HepG2 (cell line): ENCODE data around the gene ZMIZ1. TPM values are rescaled to one million over a fixed set of nuclear protein-coding genes. Genes with fewer than 3 reads are reported as not detected.

Source experiments
- ERF ChIP-seq: IDR thresholded peaks from 2 replicates; pipeline ENCODE4 v1.6.1; 2018; ENCODE audit warnings: missing biosample characterization, missing genetic modification reagents
- IKZF5 ChIP-seq: IDR thresholded peaks from 2 replicates; pipeline ENCODE4 v1.6.1; 2018; ENCODE audit warnings: missing genetic modification reagents, mild to moderate bottlenecking, missing compliant biosample characterization
- MZF1 ChIP-seq: sonication (generic); formaldehyde crosslinking; IDR thresholded peaks from 2 replicates; pipeline ENCODE4 v1.8.1; 2023; ENCODE audit warnings: mild to moderate bottlenecking, missing genetic modification reagents, borderline replicate concordance
- PAXIP1 ChIP-seq: sonication (generic); formaldehyde crosslinking; conservative IDR thresholded peaks from 2 replicates; pipeline ENCODE4 v1.4.0; 2020; ENCODE audit warnings: mild to moderate bottlenecking, missing genetic modification reagents, moderate library complexity
- POGZ ChIP-seq: sonication (generic); formaldehyde crosslinking; IDR thresholded peaks from 2 replicates; pipeline ENCODE4 v1.4.0; 2020; ENCODE audit warnings: mild to moderate bottlenecking, missing genetic modification reagents
- THAP7 ChIP-seq: sonication (generic); formaldehyde crosslinking; IDR thresholded peaks from 2 replicates; pipeline ENCODE4 v1.8.1; 2023; ENCODE audit warnings: mild to moderate bottlenecking, missing genetic modification reagents
- U2AF2 ChIP-seq: fragments of 200-400 bp; formaldehyde crosslinking; IDR thresholded peaks from 2 replicates; pipeline ENCODE4 v1.6.1; 2017; ENCODE audit warnings: low read depth, mild to moderate bottlenecking, low read length
- ZMYM3 ChIP-seq: sonication (generic); formaldehyde crosslinking; IDR thresholded peaks from 2 replicates; pipeline ENCODE4 v1.5.1; 2020; ENCODE audit warnings: mild to moderate bottlenecking, missing genetic modification reagents
- ZNF143 ChIP-seq: sonication (generic); formaldehyde crosslinking; IDR thresholded peaks from 2 replicates; pipeline ENCODE4 v1.4.0; 2020; ENCODE audit warnings: missing genetic modification reagents
- ZNF512B ChIP-seq: sonication (generic); formaldehyde crosslinking; IDR thresholded peaks from 2 replicates; pipeline ENCODE4 v1.5.1; 2020; ENCODE audit warnings: missing genetic modification reagents, mild to moderate bottlenecking, borderline replicate concordance
- ZNF549 ChIP-seq: sonication (generic); formaldehyde crosslinking; IDR thresholded peaks from 2 replicates; pipeline ENCODE4 v1.5.0; 2020; ENCODE audit warnings: missing genetic modification reagents
- ZNF800 ChIP-seq: sonication (generic); formaldehyde crosslinking; IDR thresholded peaks from 2 replicates; pipeline ENCODE4 v1.4.0; 2020; ENCODE audit warnings: missing genetic modification reagents
- ZSCAN20 ChIP-seq: sonication (generic); formaldehyde crosslinking; IDR thresholded peaks from 2 replicates; pipeline ENCODE4 v1.4.0; 2020; ENCODE audit warnings: missing genetic modification reagents, mild to moderate bottlenecking, borderline replicate concordance
- polyA plus RNA-seq, 8 experiments: library from polyadenylated mRNA; depleted of rRNA in 3 of 8; stranded (reverse) in 7 of 8; unstranded in 1 of 8; fragments of >200 nt; fragmentation: Illumina TruSeq in 4 of 8; extraction: Trizol in 4 of 8; gene quantifications; 2 replicates each; pipeline versions ENCODE4 v1.2.1 to v1.2.3, GENCODE V29; 2011 to 2016; ENCODE audit warnings: low read depth in 4 of 8, missing spikeins in 1 of 8, mixed read lengths in 1 of 8; ENCODE audit not compliant: insufficient read depth in 1 of 8
- total RNA-seq, 5 experiments: library from RNA; depleted of rRNA; stranded (reverse); fragments of >200 nt; fragmentation: Illumina TruSeq; extraction: Trizol; gene quantifications; 2 replicates each; pipeline ENCODE4 v1.2.3, GENCODE V29; 2016; ENCODE audit warnings: low read depth in 1 of 5

ZMIZ1 gene
- total and polyA plus RNA-seq, 2 of the 13 experiments (the other 11 are each of a cell fraction or from before 2014, with no cell fraction given), result 5.3 to 10.2 TPM

- no peak for TF ChIP-seq ZNF800 (CRISPR knock-in tag)
- TF ChIP-seq ZNF512B (CRISPR knock-in tag), result no peak; the same call in 1 of the 2 replicates
- peak; percentile 71; the same call in 1 of the 2 replicates for TF ChIP-seq ZMYM3 (CRISPR knock-in tag)
- TF ChIP-seq MZF1, result no peak
- no peak for TF ChIP-seq ZNF549 (CRISPR knock-in tag)
- no peak for TF ChIP-seq IKZF5 (CRISPR knock-in tag)
- no peak for TF ChIP-seq ZNF143 (CRISPR knock-in tag)
- peak; percentile 61 for TF ChIP-seq POGZ (CRISPR knock-in tag)
- no peak for TF ChIP-seq U2AF2
- 0 out of 2 replicates have a peak, but pooled peaks have one; percentile 23 for TF ChIP-seq PAXIP1 (CRISPR knock-in tag)
- no peak for TF ChIP-seq ZSCAN20 (CRISPR knock-in tag)
- TF ChIP-seq THAP7 (CRISPR knock-in tag), result no peak
- peak; percentile 63; the same call in 1 of the 2 replicates for TF ChIP-seq ERF (CRISPR knock-in tag)
Measured at GRCh38 chr10:79067241-79068202, 1.2 kb upstream of the ZMIZ1 start (continued).
